IMR-90 (cell line): ENCODE measurements around the gene SLC22A31. TPM values are rescaled to one million over a fixed set of nuclear protein-coding genes. Genes with fewer than 3 reads are reported as not detected.

ENCODE experiments used
- ATAC-seq: fragments of 200-7000 bp; cut with Tn5 transposase; 2 replicates; pipeline ENCODE4 v1.9.1; 2020; ENCODE audit warnings: low read depth, mild to moderate bottlenecking, moderate library complexity
- BruUV-seq: library from RNA; stranded (reverse); fragments of 400-500 nt; replicated peaks from 2 replicates; lab custom pipeline; 2021; lab: Mats Ljungman, UMichigan
- CTCF ChIA-PET: fragments of 300-600 bp; formaldehyde crosslinking; extraction: SDS; loops from one replicate; lab custom pipeline; 2021; ENCODE audit warnings: antibody characterized with exemption; lab: Yijun Ruan, JAX
- POLR2A ChIA-PET: fragments of 300-600 bp; sonication (Branson Sonifier 250); formaldehyde crosslinking; loops from one replicate; lab custom pipeline; 2022; ENCODE audit warnings: antibody characterized with exemption; ENCODE audit not compliant: unreplicated experiment; lab: Charles Lee
- DNase-seq: peaks from one replicate; pipeline ENCODE4 v3.0.0; 2013
- H2AFZ ChIP-seq: replicated peaks from 2 replicates; pipeline ENCODE3; 2013; ENCODE audit warnings: low read length, mild to moderate bottlenecking; ENCODE audit not compliant: poor library complexity
- H2AK5ac ChIP-seq: 2 replicates; pipeline ENCODE4 v1.6.1; 2013; ENCODE audit warnings: low read depth, low read length, inconsistent platforms
- H2AK9ac ChIP-seq: replicated peaks from 2 replicates; pipeline ENCODE3; 2013; ENCODE audit warnings: mild to moderate bottlenecking, low read depth, low read length, moderate library complexity; ENCODE audit not compliant: poor library complexity
- H2BK120ac ChIP-seq: 2 replicates; pipeline ENCODE4 v1.6.1; 2013; ENCODE audit warnings: low read depth, low read length, inconsistent platforms
- H2BK15ac ChIP-seq: 3 replicates; pipeline ENCODE4 v1.6.1; 2013; ENCODE audit warnings: low read depth, low read length, inconsistent platforms
- H2BK20ac ChIP-seq: 2 replicates; pipeline ENCODE4 v1.6.1; 2013; ENCODE audit warnings: low read depth, mild to moderate bottlenecking, inconsistent platforms, low read length, moderate library complexity
- H2BK5ac ChIP-seq: 2 replicates; pipeline ENCODE4 v1.6.1; 2013; ENCODE audit warnings: mild to moderate bottlenecking, low read depth, low read length, inconsistent platforms; ENCODE audit not compliant: poor library complexity, severe bottlenecking
- H3K14ac ChIP-seq: replicated peaks from 2 replicates; pipeline ENCODE4 v1.6.1; 2013; ENCODE audit warnings: low read depth, low read length, inconsistent platforms
- H3K18ac ChIP-seq: 2 replicates; pipeline ENCODE4 v1.6.1; 2013; ENCODE audit warnings: low read depth, low read length, control low read depth
- H3K23ac ChIP-seq: 2 replicates; pipeline ENCODE4 v1.6.1; 2013; ENCODE audit warnings: low read depth, low read length, inconsistent platforms
- H3K27ac ChIP-seq: 2 replicates; pipeline ENCODE4 v1.5.1; 2013; ENCODE audit warnings: mild to moderate bottlenecking, control low read depth, low read length; ENCODE audit not compliant: insufficient read depth
- H3K27me3 ChIP-seq: 2 replicates; pipeline ENCODE4 v1.6.1; 2013; ENCODE audit warnings: low read length; ENCODE audit not compliant: control insufficient read depth, insufficient read depth
- H3K36me3 ChIP-seq: 2 replicates; pipeline ENCODE4 v1.6.1; 2013; ENCODE audit warnings: low read length, mixed read lengths; ENCODE audit not compliant: control insufficient read depth, insufficient read depth
- H3K4ac ChIP-seq: 2 replicates; pipeline ENCODE4 v1.6.1; 2013; ENCODE audit warnings: low read depth, low read length, inconsistent platforms
- H3K4me1 ChIP-seq: 2 replicates; pipeline ENCODE4 v1.6.1; 2013; ENCODE audit warnings: low read length, mixed read lengths; ENCODE audit not compliant: control insufficient read depth, insufficient read depth
- H3K4me2 ChIP-seq: 2 replicates; pipeline ENCODE4 v1.6.1; 2013; ENCODE audit warnings: low read depth, mild to moderate bottlenecking, control low read depth, low read length, moderate library complexity
- H3K4me3 ChIP-seq: 2 replicates; pipeline ENCODE4 v1.5.1; 2013; ENCODE audit warnings: low read depth, mild to moderate bottlenecking, control low read depth, low read length, moderate library complexity; ENCODE audit not compliant: insufficient read depth
- H3K56ac ChIP-seq: 2 replicates; pipeline ENCODE4 v1.6.1; 2013; ENCODE audit warnings: low read length, inconsistent platforms; ENCODE audit not compliant: insufficient read depth; ENCODE audit errors: extremely low read depth
- H3K79me1 ChIP-seq, 2 experiments: 2 replicates each; pipeline ENCODE4 v1.6.1; 2013; ENCODE audit warnings: low read length in 2 of 2, inconsistent platforms in 1 of 2, low read depth in 1 of 2
- H3K9ac ChIP-seq: 2 replicates; pipeline ENCODE4 v1.6.1; 2013; ENCODE audit warnings: low read depth, low read length, control low read depth
- H3K9me1 ChIP-seq: 2 replicates; pipeline ENCODE4 v1.6.1; 2013; ENCODE audit warnings: low read length, inconsistent platforms; ENCODE audit not compliant: insufficient read depth
- H3K9me3 ChIP-seq: 2 replicates; pipeline ENCODE4 v1.6.1; 2013; ENCODE audit warnings: low read length; ENCODE audit not compliant: control insufficient read depth, insufficient read depth
- H4K20me1 ChIP-seq: 2 replicates; pipeline ENCODE4 v1.6.1; 2013; ENCODE audit warnings: low read length, inconsistent platforms; ENCODE audit not compliant: insufficient read depth
- H4K5ac ChIP-seq: 2 replicates; pipeline ENCODE4 v1.6.1; 2013; ENCODE audit warnings: mild to moderate bottlenecking, low read depth, low read length, control low read depth
- H4K8ac ChIP-seq, 2 experiments: 2 replicates each; pipeline ENCODE4 v1.6.1; 2013; ENCODE audit warnings: low read depth in 2 of 2, low read length in 2 of 2, control low read depth in 1 of 2, inconsistent platforms in 1 of 2
- H4K91ac ChIP-seq: 2 replicates; pipeline ENCODE4 v1.6.1; 2013; ENCODE audit warnings: low read depth, low read length, inconsistent platforms; ENCODE audit not compliant: insufficient read depth
- BHLHE40 ChIP-seq: fragments of 150-350 bp; IDR thresholded peaks from 2 replicates; pipeline ENCODE4 v1.6.1; 2016; ENCODE audit warnings: mild to moderate bottlenecking, low read depth, low read length
- CEBPB ChIP-seq: IDR thresholded peaks from 2 replicates; pipeline ENCODE4 v1.6.1; 2012; ENCODE audit warnings: low read depth, low read length, improper control_type of control experiment
- CTCF ChIP-seq: conservative IDR thresholded peaks from 2 replicates; pipeline ENCODE4 v1.5.1; 2012; ENCODE audit warnings: mild to moderate bottlenecking, low read depth, low read length, improper control_type of control experiment
- ELK1 ChIP-seq: fragments of 150-350 bp; IDR thresholded peaks from 2 replicates; pipeline ENCODE4 v1.6.1; 2016; ENCODE audit warnings: low read depth, mild to moderate bottlenecking, low read length, moderate library complexity, borderline replicate concordance
- MAFK ChIP-seq: IDR thresholded peaks from 2 replicates; pipeline ENCODE4 v1.6.1; 2012; ENCODE audit warnings: low read depth, low read length, improper control_type of control experiment
- MXI1 ChIP-seq: IDR thresholded peaks from 2 replicates; pipeline ENCODE4 v1.6.1; 2012; ENCODE audit warnings: low read depth, mild to moderate bottlenecking, low read length, moderate library complexity, borderline replicate concordance
- POLR2A ChIP-seq: IDR thresholded peaks from 2 replicates; pipeline ENCODE4 v1.6.1; 2012; ENCODE audit warnings: mild to moderate bottlenecking, low read depth, low read length
- RAD21 ChIP-seq: IDR thresholded peaks from 2 replicates; pipeline ENCODE4 v1.6.1; 2012; ENCODE audit warnings: low read length, improper control_type of control experiment
- RCOR1 ChIP-seq: IDR thresholded peaks from 2 replicates; pipeline ENCODE4 v1.6.1; 2012; ENCODE audit warnings: mild to moderate bottlenecking, low read length, improper control_type of control experiment; ENCODE audit not compliant: insufficient replicate concordance
- SMC3 ChIP-seq: fragments of 150-350 bp; IDR thresholded peaks from 2 replicates; pipeline ENCODE4 v1.6.1; 2016; ENCODE audit warnings: low read depth, mild to moderate bottlenecking, antibody characterized with exemption, low read length, moderate library complexity
- WGBS, 2 experiments: methylation state at CpG; one replicate each; pipeline versions ENCODE4 v1.1.5 to v1.1.7; 2013; ENCODE audit warnings: missing lambda C conversion rate in 2 of 2; ENCODE audit not compliant: insufficient read length in 1 of 2; ENCODE audit errors: extremely low coverage in 2 of 2; 5-methylcytosine and 5-hydroxymethylcytosine counted together
- dilution Hi-C: fragments of 300-500 bp; cut with HindIII; formaldehyde crosslinking; loops from one replicate; pipeline ENCODE4 v1.14.3; 2018; ENCODE audit warnings: low sequenced_read_pairs; ENCODE audit not compliant: unreplicated experiment
- in situ Hi-C: fragments of 300-500 bp; cut with MboI; formaldehyde crosslinking; loops from 3 replicates; pipeline ENCODE4 v1.14.3; 2019; ENCODE audit warnings: low sequenced_read_pairs, inconsistent platforms, mixed read lengths
- intact Hi-C: fragments of 100-400 bp; cut with micrococcal nuclease; formaldehyde crosslinking; loops from 2 replicates; pipeline ENCODE4 v1.10.0; 2022
- polyA plus RNA-seq, 3 experiments: library from polyadenylated mRNA; depleted of rRNA; stranded (reverse); fragments of >200 nt; gene quantifications; 2 replicates each; pipeline ENCODE4 v1.2.3, GENCODE V29; 2012; ENCODE audit warnings: low replicate concordance in 1 of 3
- total RNA-seq: library from RNA; depleted of rRNA; stranded (reverse); fragments of >200 nt; gene quantifications from 2 replicates; pipeline ENCODE4 v1.2.3, GENCODE V29; 2012

Gene SLC22A31
- total and polyA plus RNA-seq, 2 of the 4 experiments (the other 2 are of a cell fraction) = 0.18 to 5.5 TPM

- TF ChIP-seq CTCF (no peak), SMC3 (no peak)
Measured at GRCh38 chr16:89233678-89234490, 33.5 kb upstream of the SLC22A31 start (continued).

DNA sequence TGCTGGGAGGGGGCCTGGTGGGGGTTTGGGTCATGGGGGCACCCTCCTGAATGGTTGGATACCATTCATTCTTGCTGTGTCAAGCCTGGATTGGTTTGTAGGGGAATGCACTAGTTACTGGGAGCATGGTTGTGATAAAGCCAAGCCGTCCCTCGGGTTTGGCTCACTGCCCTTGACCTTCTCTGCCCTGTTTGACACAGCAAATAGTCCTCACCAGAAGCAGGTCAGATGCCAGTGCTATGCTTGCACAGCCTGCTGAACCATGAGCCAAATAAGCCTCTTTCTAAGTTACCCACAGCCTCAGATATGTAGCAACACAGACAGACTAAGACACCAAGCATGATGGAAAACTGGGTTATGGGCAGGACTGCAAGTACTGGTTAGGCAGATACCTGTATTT is 31.8 kb upstream of the SLC22A31 start:
- no peak overlapping the region for H4K8ac ChIP-seq
- H3K4ac ChIP-seq = no peak overlapping the region
- 0 out of 2 replicates have a peak, but pooled peaks cover 3% of the 10 kb centered on the region for H3K9me1 ChIP-seq
- no peak overlapping the region for H3K14ac ChIP-seq
- intact Hi-C loops = no loop called here
- BruUV-seq = no TSS peak
- H3K23ac ChIP-seq = no peak overlapping the region
- H3K4me3 ChIP-seq = no peak overlapping the region
- no peak overlapping the region for H2AFZ ChIP-seq
- no peaks in the 10 kb centered on the region for H3K4me1 ChIP-seq
- no peak overlapping the region for H4K5ac ChIP-seq
- no peak overlapping the region for H3K9ac ChIP-seq
- TF ChIP-seq ELK1 = no peak
- TF ChIP-seq BHLHE40 = no peak
- no peak for TF ChIP-seq CEBPB
- TF ChIP-seq RAD21 = no peak
- no peak for TF ChIP-seq MXI1
- TF ChIP-seq MAFK = no peak
- TF ChIP-seq RCOR1 = no peak
- TF ChIP-seq POLR2A = no peak
- no peak overlapping the region for H2BK20ac ChIP-seq
- H2AK5ac ChIP-seq = no peak overlapping the region
- H3K36me3 ChIP-seq = peaks cover 66% of the 10 kb centered on the region
- H4K20me1 ChIP-seq = no peaks in the 10 kb centered on the region
- H3K27ac ChIP-seq = no peak overlapping the region
- H3K4me2 ChIP-seq = no peak overlapping the region
- POLR2A ChIA-PET = no interaction called here
- in situ Hi-C loops = no loop called here
- dilution Hi-C loops = no loop called here
- WGBS, 2 experiments = 100% methylated on average over 1 of the region's 2 CpGs; no CpG with 5 or more reads in 1 of the 2 experiments
- no peak overlapping the region for H3K56ac ChIP-seq
- no peak overlapping the region for H4K91ac ChIP-seq
- peaks cover 24 to 45% of the 10 kb centered on the region in 2 experiments for H3K79me1 ChIP-seq
- ATAC-seq = no peak
- H2BK120ac ChIP-seq = no peak overlapping the region
- CTCF ChIA-PET = no interaction called here
- no peak overlapping the region for H2BK15ac ChIP-seq
- H2AK9ac ChIP-seq = no peak overlapping the region
- no peak for DNase-seq
- H3K27me3 ChIP-seq = no peaks in the 10 kb centered on the region
- no peak overlapping the region for H3K18ac ChIP-seq
- H3K9me3 ChIP-seq = peaks cover 39% of the 10 kb centered on the region
- no peak overlapping the region for H2BK5ac ChIP-seq
